NCI-H146 treated with DMSO at 0.1 percent for 48 hours (cell line): ENCODE results near the gene ALG13.
"Not testable (repeated sequence)": the region's sequence is repeated elsewhere in the genome, so short reads cannot be mapped to it uniquely, and the experiment has no call there.

Experiments
- DNase-seq: peaks from one replicate; lab custom pipeline; 2025; ENCODE audit not compliant: unreplicated experiment; lab: John Stamatoyannopoulos, UW

The ALG13 gene

DNA sequence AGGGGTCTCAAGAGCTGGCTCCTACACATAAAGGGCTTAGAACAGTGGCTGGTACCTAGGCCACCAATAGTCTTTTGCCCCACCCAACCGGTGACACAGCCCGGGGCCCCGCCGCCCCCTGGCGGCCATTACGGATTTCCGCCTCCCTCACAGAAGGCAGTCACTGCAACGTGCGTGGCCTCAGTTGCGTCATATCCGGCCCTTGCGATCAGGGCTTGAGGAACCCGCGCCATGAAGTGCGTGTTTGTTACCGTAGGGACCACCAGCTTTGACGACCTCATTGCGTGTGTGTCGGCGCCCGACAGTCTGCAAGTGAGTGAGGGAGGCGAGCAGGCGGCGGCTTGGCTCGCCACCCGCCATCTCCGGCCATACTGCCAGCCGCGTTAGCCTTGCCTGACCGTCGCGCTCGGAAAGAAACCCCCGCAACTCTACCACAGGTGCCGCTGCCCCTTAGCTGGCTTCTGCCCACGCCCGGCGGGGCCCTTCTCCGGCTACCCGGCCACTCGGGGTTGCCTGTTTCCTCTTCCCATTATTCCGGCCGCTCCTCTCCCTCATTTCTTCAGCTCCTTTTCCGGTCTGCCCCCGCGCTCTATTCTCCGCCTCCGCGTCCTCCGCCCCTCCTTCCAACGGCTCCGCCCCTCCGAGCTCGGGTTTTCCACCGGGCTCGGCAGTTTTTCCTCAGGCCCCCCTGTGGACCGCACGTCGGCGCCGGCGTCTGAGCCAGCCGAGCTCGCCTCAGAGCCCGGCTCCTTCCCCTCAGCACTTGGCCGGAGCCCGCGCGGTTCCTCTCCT is at the start of gene ALG13:
Gene ALG13 (plus strand): TSS at position 183 of the 792 bp plus-strand sequence. CDS start 49 bp downstream, at position 232.
- peak; percentile 72 for DNase-seq

- no peak for DNase-seq
Observed at GRCh38 chrX:111634823-111635729, 45.9 kb upstream of the ALG13 start.

DNA sequence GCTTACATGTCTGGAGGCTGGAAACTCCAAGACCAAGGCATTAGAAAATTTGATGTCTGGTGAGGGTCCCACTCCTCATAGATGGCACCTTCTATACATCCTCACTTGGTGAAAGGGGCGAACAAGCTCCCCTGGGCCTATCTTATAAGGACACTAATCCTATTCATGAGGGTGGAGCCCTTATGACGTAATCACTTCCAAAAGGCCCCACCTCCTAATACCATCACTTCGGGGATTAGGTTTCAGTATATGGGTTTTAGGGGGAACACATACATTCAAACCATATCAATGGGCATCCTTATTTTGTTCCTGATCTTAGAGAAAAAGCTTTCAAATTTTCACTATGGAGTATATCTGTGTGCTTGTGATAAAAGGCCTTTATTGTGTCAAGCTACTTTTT is 39.0 kb upstream of the ALG13 start:
- DNase-seq = no peak

GRCh38 chrX:111645165-111645564 is 35.8 kb upstream of the ALG13 start:
- DNase-seq = not testable (repeated sequence)

GRCh38 chrX:111645607-111646006 is 35.4 kb upstream of the ALG13 start:
- DNase-seq = no peak

GRCh38 chrX:111646515-111646914 is 34.5 kb upstream of the ALG13 start:
- no peak for DNase-seq

DNA sequence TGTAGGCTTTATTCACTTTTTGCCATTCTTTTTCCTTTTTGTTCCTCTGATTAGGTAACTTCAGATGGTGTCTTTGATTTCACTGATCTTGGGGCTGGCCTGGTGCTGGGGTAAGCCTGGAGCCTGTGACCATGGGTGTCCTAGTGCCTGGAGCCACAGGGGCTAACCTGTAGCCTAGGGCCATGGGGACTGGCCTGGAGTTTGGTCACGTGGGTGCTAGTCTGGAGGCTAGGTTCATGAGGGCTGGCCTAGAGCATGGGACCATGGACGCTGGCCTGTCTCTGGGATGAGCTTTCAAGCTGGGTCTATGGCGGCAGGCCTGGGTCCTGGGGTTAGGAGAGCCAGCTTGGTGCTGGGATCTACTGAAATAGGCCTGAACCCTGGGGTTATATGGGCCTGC is 32.2 kb upstream of the ALG13 start:
- DNase-seq = no peak

DNA sequence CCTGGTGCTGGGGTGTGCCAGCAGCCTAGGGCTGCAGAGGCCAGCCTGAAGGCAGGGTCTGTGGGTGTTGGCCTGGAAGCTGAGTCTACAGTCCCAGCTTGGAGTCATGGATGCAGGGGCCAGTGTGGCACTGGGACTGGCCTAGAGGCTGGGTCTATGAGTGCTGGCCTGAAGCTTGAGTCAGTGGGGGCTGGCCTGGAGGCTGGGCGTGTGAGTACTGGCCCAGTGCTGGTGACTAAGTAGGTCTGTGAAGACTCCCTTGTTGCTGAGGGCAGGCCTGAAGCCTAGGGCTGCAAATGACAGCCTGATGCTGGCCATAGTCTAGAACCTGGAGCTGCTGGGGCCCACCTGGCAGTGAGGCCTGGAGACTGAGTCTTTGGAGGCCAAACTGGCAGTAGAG is 31.3 kb upstream of the ALG13 start:
- no peak for DNase-seq

GRCh38 chrX:111650845-111651244 is 30.1 kb upstream of the ALG13 start:
- no peak for DNase-seq

GRCh38 chrX:111652719-111653118 is 28.3 kb upstream of the ALG13 start:
- no peak for DNase-seq

- DNase-seq = no peak
Observed at GRCh38 chrX:111661241-111661640, 19.7 kb upstream of the ALG13 start.

GRCh38 chrX:111662292-111662691 is 18.7 kb upstream of the ALG13 start:
- no peak for DNase-seq

DNA sequence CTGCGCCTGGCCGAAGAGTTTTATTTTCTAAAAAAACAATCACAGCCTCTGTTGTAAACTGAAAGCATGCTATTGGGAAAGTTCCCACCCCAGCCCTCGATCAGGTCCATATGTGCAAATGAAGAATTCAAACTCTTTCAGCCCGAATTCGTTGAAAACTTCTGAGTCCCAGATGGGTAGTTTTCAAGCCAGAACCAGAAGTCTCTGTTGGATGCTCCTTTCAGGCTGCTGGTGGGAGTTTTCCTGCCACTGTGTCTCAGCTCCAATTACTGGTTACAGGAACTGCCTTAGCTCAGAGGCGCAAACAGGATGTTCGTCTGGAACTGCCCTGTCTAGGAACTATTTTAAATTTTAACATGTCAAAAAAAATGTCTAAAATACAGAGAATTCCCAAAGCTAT is 9.3 kb upstream of the ALG13 start:
- no peak for DNase-seq

GRCh38 chrX:111687305-111687704 is 6.3 kb downstream of the ALG13 start:
- DNase-seq = no peak

DNA sequence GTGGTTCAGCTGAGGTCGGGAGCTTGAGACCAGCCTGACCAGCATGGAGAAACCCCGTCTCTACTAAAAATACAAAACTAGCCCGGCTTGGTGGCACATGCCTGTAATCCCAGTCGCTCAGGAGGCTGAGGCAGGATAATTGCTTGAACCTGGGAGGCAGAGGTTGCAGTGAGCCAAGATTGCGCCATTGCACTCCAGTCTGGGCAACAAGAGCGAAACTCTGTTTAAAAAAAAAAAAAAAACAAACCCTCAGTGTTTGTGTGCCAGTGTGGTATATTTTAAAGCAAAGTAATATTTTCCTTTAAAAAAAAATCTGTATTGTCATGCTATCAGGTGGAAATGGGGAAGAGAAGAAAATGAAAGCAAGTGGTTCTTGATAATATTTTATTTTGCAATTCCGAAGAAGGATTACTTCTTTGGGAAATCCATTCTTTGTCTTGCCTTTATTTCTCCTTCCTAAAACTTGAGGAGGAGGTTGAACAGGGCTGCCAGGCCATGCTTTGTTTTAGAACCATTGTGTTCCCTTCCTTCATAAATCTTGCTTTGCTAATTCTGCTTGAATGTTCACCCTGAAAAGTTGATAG is 14.4 kb downstream of the ALG13 start:
- DNase-seq = no peak

DNA sequence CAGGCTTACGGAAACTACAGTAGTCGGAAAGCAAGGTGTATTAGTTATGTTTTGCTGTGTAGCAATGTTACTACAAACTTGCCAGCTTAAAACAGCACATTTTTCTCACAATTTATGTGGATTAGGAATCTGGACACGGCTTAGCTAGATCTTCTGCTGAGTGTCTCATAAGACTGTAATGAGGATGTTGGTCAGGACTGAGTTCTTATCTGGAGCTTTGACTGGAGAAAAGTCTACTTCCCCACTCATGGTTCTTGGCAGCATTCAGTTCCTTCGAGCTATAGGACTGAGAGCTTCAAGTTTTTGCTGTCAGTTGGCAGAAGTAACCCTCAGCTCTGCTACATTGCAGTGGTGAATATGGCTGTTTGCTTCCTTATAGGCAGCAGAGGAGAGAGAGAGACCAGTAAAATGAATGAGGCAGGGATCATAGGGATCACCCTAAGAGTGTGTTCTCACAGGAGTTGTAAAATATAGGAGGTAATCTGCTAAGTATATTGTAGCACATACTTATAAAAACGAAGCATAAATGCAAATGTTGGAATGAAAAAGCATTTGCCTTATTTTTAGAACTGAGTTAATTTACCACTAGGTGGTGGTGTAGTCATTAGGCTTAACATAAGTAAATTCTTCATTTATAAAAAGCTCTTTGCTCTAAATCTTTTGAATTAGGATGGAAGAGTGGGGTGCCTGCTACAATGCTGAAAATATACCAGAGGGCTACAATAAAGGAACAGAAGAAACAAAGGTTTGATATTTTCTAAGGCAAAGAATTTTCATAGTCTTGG is 38.6 kb downstream of the ALG13 start:
- DNase-seq = no peak

DNA sequence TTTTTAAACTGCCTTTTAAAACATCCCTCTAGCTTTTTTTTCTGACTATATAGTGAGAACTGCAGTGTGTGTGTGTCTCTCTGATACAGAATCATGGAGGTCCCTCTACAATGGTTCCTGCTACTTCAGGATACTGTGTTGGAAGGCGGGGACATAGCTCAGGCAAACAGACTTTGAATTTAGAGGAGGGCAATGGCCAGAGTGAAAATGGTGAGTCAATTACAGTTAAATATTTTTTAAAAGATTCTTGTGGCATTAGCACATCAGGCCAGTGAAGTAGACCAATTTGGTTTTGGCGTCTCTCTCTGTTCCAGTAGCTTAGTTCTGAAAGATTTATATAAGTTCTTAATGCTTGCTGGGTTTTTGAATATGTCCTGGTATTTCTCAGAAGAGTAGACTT is 47.1 kb downstream of the ALG13 start:
- no peak for DNase-seq

GRCh38 chrX:111731351-111731750 is 50.4 kb downstream of the ALG13 start:
- no peak for DNase-seq

DNA sequence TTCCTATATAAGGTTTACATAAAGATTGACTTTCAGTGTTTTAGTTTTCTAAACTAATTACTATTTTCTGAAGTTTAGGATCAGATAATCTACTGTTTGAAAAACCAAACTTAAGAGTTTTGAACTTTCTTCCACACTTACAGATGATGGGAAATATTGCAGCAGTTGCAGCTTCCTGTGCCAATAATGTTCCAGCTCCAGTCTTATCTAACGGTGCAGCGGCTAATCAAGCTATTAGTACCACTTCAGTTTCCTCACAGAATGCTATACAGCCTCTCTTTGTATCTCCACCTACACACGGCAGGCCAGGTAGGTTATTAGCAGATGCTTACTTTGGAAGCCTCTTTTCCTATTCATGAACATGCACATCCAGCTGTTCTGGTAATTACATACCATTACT is 55.6 kb downstream of the ALG13 start:
- no peak for DNase-seq

DNA sequence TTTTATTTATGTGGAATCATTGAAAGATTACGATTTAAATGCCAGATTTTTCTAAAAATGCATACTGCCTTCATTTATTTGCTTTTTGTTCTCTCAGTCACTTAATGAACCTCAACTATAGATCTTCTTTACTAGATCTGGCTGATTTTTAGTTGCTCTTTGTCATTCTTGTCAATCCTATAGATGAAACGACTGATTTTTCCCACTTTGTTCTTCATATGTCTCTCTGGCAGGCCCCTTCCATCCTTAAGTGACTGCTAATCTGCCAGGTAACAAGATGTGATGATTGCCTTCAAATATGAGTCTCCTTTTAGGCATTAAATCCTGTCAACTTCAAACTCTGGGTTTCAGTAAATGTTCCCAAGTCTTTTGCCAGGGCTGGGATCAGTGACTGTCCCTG is 61.0 kb downstream of the ALG13 start:
- DNase-seq = no peak

- DNase-seq = no peak
Observed at GRCh38 chrX:111743316-111743715, 62.3 kb downstream of the ALG13 start.
